ENCODE measurements around the gene CNPY1. TPM values are rescaled to one million over a fixed set of nuclear protein-coding genes. Genes with fewer than 3 reads are reported as not detected.

The CNPY1 gene
- total and polyA plus RNA-seq, 9 of the 15 experiments (the other 6 are each of a cell fraction or from before 2014, with no cell fraction given), result not detected

- FAIRE-seq (no peak), ATAC-seq (no peak; the same call in 2 of the 3 replicates), DNase-seq (ENCODE audit: extremely low read depth in 1 of 4, low spot score in 3 of 4) (no peak)
- intact Hi-C loops (cut with micrococcal nuclease), result no loop called here
- no peaks in the 10 kb centered on the region for H3K36me3 ChIP-seq (ENCODE audit: control insufficient read depth, insufficient read depth, low read length)
- no TSS peak for BruUV-seq (replicated peaks)
- peaks cover 0 to 16% of the 10 kb centered on the region in 2 experiments; a peak in 1 of 5 replicates for H3K4me1 ChIP-seq (replicated peaks in 1 of 2; ENCODE audit: control insufficient read depth in 2 of 2, insufficient read depth in 2 of 2, low read length in 2 of 2)
- H3K27me3 ChIP-seq (ENCODE audit: control insufficient read depth in 2 of 2, insufficient read depth in 2 of 2, low read length in 2 of 2), result peaks cover 84 to 91% of the 10 kb centered on the region in 2 experiments
- H2AFZ ChIP-seq (ENCODE audit: low read depth, low read length), result no peak overlapping the region
- H3K79me2 ChIP-seq (ENCODE audit: control insufficient read depth, insufficient read depth, low read length), result no peaks in the 10 kb centered on the region
- in situ Hi-C loops (cut with MboI), result no loop called here
- H4K20me1 ChIP-seq (replicated peaks; ENCODE audit: control insufficient read depth, insufficient read depth, low read length), result peaks cover 13% of the 10 kb centered on the region; the same call in 1 of the 2 replicates
- POLR2A ChIA-PET, result interaction anchor here (0.6 kb wide), 3 partner anchors 15 to 90 kb away, joined by 3 read pairs; no protein-coding TSS in a partner anchor
- no peak overlapping the region for H3K27ac ChIP-seq (ENCODE audit: extremely low read depth, low read depth, low read length)
- no peak overlapping the region for H3K9ac ChIP-seq (ENCODE audit: insufficient read depth in 1 of 2, low read depth in 2 of 2, low read length in 2 of 2)
- no peak for TF ChIP-seq POLR2G (IDR thresholded peaks at IDR 0.05; ENCODE audit: low read depth, low read length)
- no peak for TF ChIP-seq ZNF436 (CRISPR knock-in tag; IDR thresholded peaks at IDR 0.05)
- TF ChIP-seq ZNF263 (CRISPR knock-in tag; IDR thresholded peaks at IDR 0.05; ENCODE audit: borderline replicate concordance), result 0 out of 2 replicates have a peak, but pooled peaks have one; percentile 25
- TF ChIP-seq TGIF2 (CRISPR knock-in tag; IDR thresholded peaks at IDR 0.05), result no peak
- no peak overlapping the region for H3K4me3 ChIP-seq
- no peaks in the 10 kb centered on the region for H3K9me3 ChIP-seq (replicated peaks; ENCODE audit: control insufficient read depth, insufficient read depth, low read depth, low read length)
- no peak overlapping the region for H3K4me2 ChIP-seq (ENCODE audit: insufficient read depth, low read length)
- under 1% methylated on average over 31 of the region's 32 CpGs for WGBS (ENCODE audit: insufficient coverage, low coverage, missing lambda C conversion rate)
- H3K9me1 ChIP-seq (ENCODE audit: control insufficient read depth, insufficient read depth, low read length), result no peaks in the 10 kb centered on the region
- CTCF ChIA-PET (ENCODE audit: low intra/inter-chr PET ratio), result no interaction called here
These were observed 56.3 kb downstream of the CNPY1 start for GRCh38 chr7:155489862-155490696.

Data from K562 (cell line).